ENCODE data around the gene GNPNAT1. TPM values are rescaled to one million over a fixed set of nuclear protein-coding genes. Genes with fewer than 3 reads are reported as not detected.

The GNPNAT1 gene
- polyA plus RNA-seq, 2 of the 4 experiments (the other 2 are of a cell fraction) = 48.6 to 74.3 TPM

- peak; percentile 98 for TF ChIP-seq MAX (IDR thresholded peaks at IDR 0.05)
- TF ChIP-seq, protein P1, sequence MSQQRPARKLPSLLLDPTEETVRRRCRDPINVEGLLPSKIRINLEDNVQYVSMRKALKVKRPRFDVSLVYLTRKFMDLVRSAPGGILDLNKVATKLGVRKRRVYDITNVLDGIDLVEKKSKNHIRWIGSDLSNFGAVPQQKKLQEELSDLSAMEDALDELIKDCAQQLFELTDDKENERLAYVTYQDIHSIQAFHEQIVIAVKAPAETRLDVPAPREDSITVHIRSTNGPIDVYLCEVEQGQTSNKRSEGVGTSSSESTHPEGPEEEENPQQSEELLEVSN (IDR thresholded peaks at IDR 0.05; ENCODE audit: borderline replicate concordance, low read depth) = peak; percentile 94
- TF ChIP-seq HOXA7 (CRISPR knock-in tag; IDR thresholded peaks at IDR 0.05) = no peak
- TF ChIP-seq PBX3 (IDR thresholded peaks at IDR 0.05) = peak; percentile 38; the same call in 1 of the 2 replicates
- no peak for TF ChIP-seq KDM1A (IDR thresholded peaks at IDR 0.05; ENCODE audit: low read depth)
- no peak; the same call in 1 of the 2 replicates for TF ChIP-seq RARB (CRISPR knock-in tag; IDR thresholded peaks at IDR 0.05)
- TF ChIP-seq, protein P2, sequence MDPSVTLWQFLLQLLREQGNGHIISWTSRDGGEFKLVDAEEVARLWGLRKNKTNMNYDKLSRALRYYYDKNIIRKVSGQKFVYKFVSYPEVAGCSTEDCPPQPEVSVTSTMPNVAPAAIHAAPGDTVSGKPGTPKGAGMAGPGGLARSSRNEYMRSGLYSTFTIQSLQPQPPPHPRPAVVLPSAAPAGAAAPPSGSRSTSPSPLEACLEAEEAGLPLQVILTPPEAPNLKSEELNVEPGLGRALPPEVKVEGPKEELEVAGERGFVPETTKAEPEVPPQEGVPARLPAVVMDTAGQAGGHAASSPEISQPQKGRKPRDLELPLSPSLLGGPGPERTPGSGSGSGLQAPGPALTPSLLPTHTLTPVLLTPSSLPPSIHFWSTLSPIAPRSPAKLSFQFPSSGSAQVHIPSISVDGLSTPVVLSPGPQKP (IDR thresholded peaks at IDR 0.05; ENCODE audit: low read depth, low read length) = no peak
- TF ChIP-seq MAZ (IDR thresholded peaks at IDR 0.05; ENCODE audit: borderline replicate concordance, low read depth, low read length) = no peak
- TF ChIP-seq NR3C1 (IDR thresholded peaks at IDR 0.05) = no peak
- TF ChIP-seq BCL3 (IDR thresholded peaks at IDR 0.05) = 0 out of 3 replicates have a peak, but pooled peaks have one; percentile 53
- no peak for TF ChIP-seq TFCP2L1 (CRISPR knock-in tag; IDR thresholded peaks at IDR 0.05)
- TF ChIP-seq, protein P3, sequence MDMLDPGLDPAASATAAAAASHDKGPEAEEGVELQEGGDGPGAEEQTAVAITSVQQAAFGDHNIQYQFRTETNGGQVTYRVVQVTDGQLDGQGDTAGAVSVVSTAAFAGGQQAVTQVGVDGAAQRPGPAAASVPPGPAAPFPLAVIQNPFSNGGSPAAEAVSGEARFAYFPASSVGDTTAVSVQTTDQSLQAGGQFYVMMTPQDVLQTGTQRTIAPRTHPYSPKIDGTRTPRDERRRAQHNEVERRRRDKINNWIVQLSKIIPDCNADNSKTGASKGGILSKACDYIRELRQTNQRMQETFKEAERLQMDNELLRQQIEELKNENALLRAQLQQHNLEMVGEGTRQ (IDR thresholded peaks at IDR 0.05) = no peak
- TF ChIP-seq JUNB (IDR thresholded peaks at IDR 0.05) = no peak
- TF ChIP-seq JUN (IDR thresholded peaks at IDR 0.05) = peak; percentile 12 to 85; a peak in 3 of 5 replicates
- TF ChIP-seq CEBPB (IDR thresholded peaks at IDR 0.05) = no peak
- no peak for TF ChIP-seq FOSL2 (IDR thresholded peaks at IDR 0.05)
- no peak for TF ChIP-seq FOSL2 (CRISPR knock-in tag; IDR thresholded peaks at IDR 0.05)
- TF ChIP-seq, protein P4, sequence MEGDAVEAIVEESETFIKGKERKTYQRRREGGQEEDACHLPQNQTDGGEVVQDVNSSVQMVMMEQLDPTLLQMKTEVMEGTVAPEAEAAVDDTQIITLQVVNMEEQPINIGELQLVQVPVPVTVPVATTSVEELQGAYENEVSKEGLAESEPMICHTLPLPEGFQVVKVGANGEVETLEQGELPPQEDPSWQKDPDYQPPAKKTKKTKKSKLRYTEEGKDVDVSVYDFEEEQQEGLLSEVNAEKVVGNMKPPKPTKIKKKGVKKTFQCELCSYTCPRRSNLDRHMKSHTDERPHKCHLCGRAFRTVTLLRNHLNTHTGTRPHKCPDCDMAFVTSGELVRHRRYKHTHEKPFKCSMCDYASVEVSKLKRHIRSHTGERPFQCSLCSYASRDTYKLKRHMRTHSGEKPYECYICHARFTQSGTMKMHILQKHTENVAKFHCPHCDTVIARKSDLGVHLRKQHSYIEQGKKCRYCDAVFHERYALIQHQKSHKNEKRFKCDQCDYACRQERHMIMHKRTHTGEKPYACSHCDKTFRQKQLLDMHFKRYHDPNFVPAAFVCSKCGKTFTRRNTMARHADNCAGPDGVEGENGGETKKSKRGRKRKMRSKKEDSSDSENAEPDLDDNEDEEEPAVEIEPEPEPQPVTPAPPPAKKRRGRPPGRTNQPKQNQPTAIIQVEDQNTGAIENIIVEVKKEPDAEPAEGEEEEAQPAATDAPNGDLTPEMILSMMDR (IDR thresholded peaks at IDR 0.05) = no peak
- TF ChIP-seq CHD2 (IDR thresholded peaks at IDR 0.05; ENCODE audit: low read length, partially characterized antibody) = no peak
- 0 out of 2 replicates have a peak, but pooled peaks have one; percentile 58 for TF ChIP-seq HOXB5 (CRISPR knock-in tag; IDR thresholded peaks at IDR 0.05)
- TF ChIP-seq BHLHE40 (IDR thresholded peaks at IDR 0.05; ENCODE audit: low read depth, low read length) = no peak
- no peak for TF ChIP-seq FOXS1 (CRISPR knock-in tag; IDR thresholded peaks at IDR 0.05)
- no peak for TF ChIP-seq ZFP36 (IDR thresholded peaks at IDR 0.05; ENCODE audit: borderline replicate concordance, partially characterized antibody)
Observed at GRCh38 chr14:52791223-52792096, at the start of gene GNPNAT1 (continued).

Data from A549 (cell line).